ENCODE results near the gene GPR85. TPM values are rescaled to one million over a fixed set of nuclear protein-coding genes. Genes with fewer than 3 reads are reported as not detected.

Gene GPR85
- total and polyA plus RNA-seq, 2 of the 4 experiments (the other 2 are of a cell fraction): 1.7 to 5.4 TPM

DNA sequence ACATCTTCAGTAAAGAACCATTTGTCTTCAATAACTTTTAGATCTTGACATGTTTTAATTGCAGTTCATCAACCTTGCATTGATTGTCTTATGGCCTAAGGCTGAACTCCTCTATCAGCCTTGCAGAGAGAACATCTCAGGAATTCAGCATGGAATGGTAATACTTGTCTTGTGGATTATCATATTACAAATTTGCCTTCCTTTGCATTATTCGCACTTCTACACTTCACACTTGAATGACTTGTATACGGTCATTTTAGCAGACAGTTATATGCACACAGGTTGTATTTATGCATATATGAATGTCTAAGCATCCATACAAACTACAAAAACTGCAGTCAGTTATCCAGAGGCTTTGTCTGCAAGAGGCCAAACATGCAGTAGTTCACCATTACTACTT, 31.7 kb downstream of the GPR85 start:
- Histone ChIP-seq H3K9me1 (ENCODE audit: insufficient read depth, low read length) (no peaks in the 10 kb centered on the region), H3K79me1 (ENCODE audit: low read depth in 1 of 2, low read length in 2 of 2) (no peaks in the 10 kb centered on the region), H2AFZ (replicated peaks; ENCODE audit: low read length, poor library complexity) (no peak overlapping the region), H4K5ac (ENCODE audit: low read depth, low read length) (no peak overlapping the region), H3K14ac (replicated peaks; ENCODE audit: low read depth, low read length) (no peak overlapping the region), H3K9ac (ENCODE audit: low read depth, low read length) (no peak overlapping the region), H2BK20ac (ENCODE audit: low read depth, low read length) (no peak overlapping the region), H3K4me1 (ENCODE audit: control insufficient read depth, insufficient read depth, low read length) (no peaks in the 10 kb centered on the region), H2AK5ac (ENCODE audit: low read depth, low read length) (no peak overlapping the region), H2AK9ac (replicated peaks; ENCODE audit: low read depth, low read length, poor library complexity) (no peak overlapping the region), H3K27ac (ENCODE audit: insufficient read depth, low read length) (no peak overlapping the region), H2BK15ac (ENCODE audit: low read depth, low read length) (no peak overlapping the region), H3K18ac (ENCODE audit: low read depth, low read length) (no peak overlapping the region), H2BK5ac (ENCODE audit: low read depth, low read length, poor library complexity, severe bottlenecking) (no peak overlapping the region), H3K27me3 (ENCODE audit: control insufficient read depth, insufficient read depth, low read length) (no peaks in the 10 kb centered on the region), H4K20me1 (ENCODE audit: insufficient read depth, low read length) (no peaks in the 10 kb centered on the region), H4K91ac (ENCODE audit: insufficient read depth, low read depth, low read length) (no peak overlapping the region), H3K4me3 (ENCODE audit: insufficient read depth, low read depth, low read length) (no peak overlapping the region), H3K4me2 (ENCODE audit: low read depth, low read length) (no peak overlapping the region), H3K23ac (ENCODE audit: low read depth, low read length) (no peak overlapping the region), H3K56ac (ENCODE audit: extremely low read depth, insufficient read depth, low read length) (no peak overlapping the region), H4K8ac (ENCODE audit: low read depth in 2 of 2, low read length in 2 of 2) (no peak overlapping the region), H3K9me3 (ENCODE audit: control insufficient read depth, insufficient read depth, low read length) (no peaks in the 10 kb centered on the region), H3K36me3 (ENCODE audit: control insufficient read depth, insufficient read depth, low read length) (no peaks in the 10 kb centered on the region), H2BK120ac (ENCODE audit: low read depth, low read length) (no peak overlapping the region), H3K4ac (ENCODE audit: low read depth, low read length) (no peak overlapping the region)
- CTCF ChIA-PET: interaction anchor here (0.6 kb wide), 1 partner anchor 1302 kb away, joined by 3 read pairs; no protein-coding TSS in a partner anchor
- BruUV-seq (replicated peaks): no TSS peak
- DNase-seq (no peak), ATAC-seq (ENCODE audit: low read depth) (no peak)
- POLR2A ChIA-PET (ENCODE audit: unreplicated experiment): interaction anchor here (0.6 kb wide), 1 partner anchor 31 kb away, joined by 6 read pairs; no protein-coding TSS in a partner anchor
- dilution Hi-C loops (cut with HindIII; ENCODE audit: low sequenced_read_pairs, unreplicated experiment): no loop called here
- TF ChIP-seq SMC3 (IDR thresholded peaks at IDR 0.05; ENCODE audit: low read depth, low read length) (no peak), BHLHE40 (IDR thresholded peaks at IDR 0.05; ENCODE audit: low read depth, low read length) (no peak), MXI1 (IDR thresholded peaks at IDR 0.05; ENCODE audit: borderline replicate concordance, low read depth, low read length) (no peak), RFX5 (IDR thresholded peaks at IDR 0.05; ENCODE audit: low read depth, low read length) (no peak), CHD1 (IDR thresholded peaks at IDR 0.05; ENCODE audit: low read depth, low read length) (no peak), RAD21 (IDR thresholded peaks at IDR 0.05; ENCODE audit: low read length) (no peak), CEBPB (IDR thresholded peaks at IDR 0.05; ENCODE audit: low read depth, low read length) (no peak), MAZ (IDR thresholded peaks at IDR 0.05; ENCODE audit: borderline replicate concordance, low read depth, low read length) (no peak), FOS (IDR thresholded peaks at IDR 0.05; ENCODE audit: low read depth, low read length) (no peak), RCOR1 (IDR thresholded peaks at IDR 0.05; ENCODE audit: insufficient replicate concordance, low read length) (no peak), NFE2L2 (IDR thresholded peaks at IDR 0.05; ENCODE audit: low read depth, low read length) (no peak), POLR2A (IDR thresholded peaks at IDR 0.05; ENCODE audit: low read depth, low read length) (no peak), MAFK (IDR thresholded peaks at IDR 0.05; ENCODE audit: low read depth, low read length) (no peak)
- TF ChIP-seq, protein P1, sequence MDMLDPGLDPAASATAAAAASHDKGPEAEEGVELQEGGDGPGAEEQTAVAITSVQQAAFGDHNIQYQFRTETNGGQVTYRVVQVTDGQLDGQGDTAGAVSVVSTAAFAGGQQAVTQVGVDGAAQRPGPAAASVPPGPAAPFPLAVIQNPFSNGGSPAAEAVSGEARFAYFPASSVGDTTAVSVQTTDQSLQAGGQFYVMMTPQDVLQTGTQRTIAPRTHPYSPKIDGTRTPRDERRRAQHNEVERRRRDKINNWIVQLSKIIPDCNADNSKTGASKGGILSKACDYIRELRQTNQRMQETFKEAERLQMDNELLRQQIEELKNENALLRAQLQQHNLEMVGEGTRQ (IDR thresholded peaks at IDR 0.05; ENCODE audit: low read depth, low read length): no peak
- TF ChIP-seq, protein P2, sequence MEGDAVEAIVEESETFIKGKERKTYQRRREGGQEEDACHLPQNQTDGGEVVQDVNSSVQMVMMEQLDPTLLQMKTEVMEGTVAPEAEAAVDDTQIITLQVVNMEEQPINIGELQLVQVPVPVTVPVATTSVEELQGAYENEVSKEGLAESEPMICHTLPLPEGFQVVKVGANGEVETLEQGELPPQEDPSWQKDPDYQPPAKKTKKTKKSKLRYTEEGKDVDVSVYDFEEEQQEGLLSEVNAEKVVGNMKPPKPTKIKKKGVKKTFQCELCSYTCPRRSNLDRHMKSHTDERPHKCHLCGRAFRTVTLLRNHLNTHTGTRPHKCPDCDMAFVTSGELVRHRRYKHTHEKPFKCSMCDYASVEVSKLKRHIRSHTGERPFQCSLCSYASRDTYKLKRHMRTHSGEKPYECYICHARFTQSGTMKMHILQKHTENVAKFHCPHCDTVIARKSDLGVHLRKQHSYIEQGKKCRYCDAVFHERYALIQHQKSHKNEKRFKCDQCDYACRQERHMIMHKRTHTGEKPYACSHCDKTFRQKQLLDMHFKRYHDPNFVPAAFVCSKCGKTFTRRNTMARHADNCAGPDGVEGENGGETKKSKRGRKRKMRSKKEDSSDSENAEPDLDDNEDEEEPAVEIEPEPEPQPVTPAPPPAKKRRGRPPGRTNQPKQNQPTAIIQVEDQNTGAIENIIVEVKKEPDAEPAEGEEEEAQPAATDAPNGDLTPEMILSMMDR (conservative IDR thresholded peaks at IDR 0.05; ENCODE audit: low read depth, low read length): no peak
- TF ChIP-seq, protein P3, sequence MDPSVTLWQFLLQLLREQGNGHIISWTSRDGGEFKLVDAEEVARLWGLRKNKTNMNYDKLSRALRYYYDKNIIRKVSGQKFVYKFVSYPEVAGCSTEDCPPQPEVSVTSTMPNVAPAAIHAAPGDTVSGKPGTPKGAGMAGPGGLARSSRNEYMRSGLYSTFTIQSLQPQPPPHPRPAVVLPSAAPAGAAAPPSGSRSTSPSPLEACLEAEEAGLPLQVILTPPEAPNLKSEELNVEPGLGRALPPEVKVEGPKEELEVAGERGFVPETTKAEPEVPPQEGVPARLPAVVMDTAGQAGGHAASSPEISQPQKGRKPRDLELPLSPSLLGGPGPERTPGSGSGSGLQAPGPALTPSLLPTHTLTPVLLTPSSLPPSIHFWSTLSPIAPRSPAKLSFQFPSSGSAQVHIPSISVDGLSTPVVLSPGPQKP (IDR thresholded peaks at IDR 0.05; ENCODE audit: borderline replicate concordance, low read depth, low read length): no peak
- in situ Hi-C loops (cut with MboI; ENCODE audit: low sequenced_read_pairs): no loop called here
- intact Hi-C loops (cut with micrococcal nuclease): no loop called here
- no CpG with 5 or more reads among the region's 2 CpGs for WGBS, 2 experiments (ENCODE audit: extremely low coverage in 2 of 2, insufficient read length in 1 of 2)

All from IMR-90 (cell line).